Loucy (cell line): ENCODE results near the gene AGBL4.
A peak's percentile ranks its signal among the peaks of the same experiment; 100 is the strongest.

Source experiments
- H2AFZ ChIP-seq: fragments of 200-600 bp; sonication (generic); 2 replicates; pipeline ENCODE4 v1.6.0; 2016; ENCODE audit warnings: antibody characterized with exemption, mild to moderate bottlenecking, low read length, moderate library complexity
- H3F3A ChIP-seq: fragments of 200-600 bp; 2 replicates; pipeline ENCODE4 v1.6.0; 2016; ENCODE audit warnings: antibody characterized with exemption, low read depth, mild to moderate bottlenecking
- H3K27me3 ChIP-seq: fragments of 200-600 bp; sonication (generic); 2 replicates; pipeline ENCODE4 v1.6.1; 2014; ENCODE audit warnings: low read length, mild to moderate bottlenecking; ENCODE audit not compliant: insufficient read depth, poor library complexity, severe bottlenecking
- H3K36me3 ChIP-seq: fragments of 200-600 bp; sonication (generic); 2 replicates; pipeline ENCODE4 v1.6.1; 2016; ENCODE audit warnings: low read length; ENCODE audit not compliant: insufficient read depth
- H3K4me1 ChIP-seq: fragments of 200-600 bp; sonication (generic); 2 replicates; pipeline ENCODE4 v1.5.1; 2014; ENCODE audit warnings: low read length, mild to moderate bottlenecking; ENCODE audit not compliant: insufficient read depth, poor library complexity, severe bottlenecking
- H3K4me2 ChIP-seq: fragments of 200-600 bp; sonication (generic); 2 replicates; pipeline ENCODE4 v1.6.0; 2014; ENCODE audit warnings: antibody characterized with exemption, low read length, low read depth, mild to moderate bottlenecking; ENCODE audit not compliant: poor library complexity, severe bottlenecking
- H3K4me3 ChIP-seq: fragments of 200-600 bp; sonication (generic); 2 replicates; pipeline ENCODE4 v1.5.1; 2014; ENCODE audit warnings: low read length, mild to moderate bottlenecking, mixed read lengths; ENCODE audit not compliant: poor library complexity, severe bottlenecking
- H3K79me2 ChIP-seq: fragments of 200-600 bp; sonication (generic); 2 replicates; pipeline ENCODE4 v1.6.1; 2014; ENCODE audit warnings: low read length; ENCODE audit not compliant: insufficient read depth
- H3K9ac ChIP-seq: fragments of 200-600 bp; sonication (generic); 2 replicates; pipeline ENCODE4 v1.6.0; 2014; ENCODE audit warnings: mild to moderate bottlenecking, low read depth, low read length, moderate library complexity; ENCODE audit not compliant: poor library complexity, severe bottlenecking
- H3K9me2 ChIP-seq: fragments of 200-600 bp; sonication (generic); replicated peaks from 2 replicates; pipeline ENCODE4 v1.6.1; 2016; ENCODE audit warnings: low read depth, low read length, mixed read lengths
- H3K9me3 ChIP-seq: fragments of 200-600 bp; sonication (generic); 2 replicates; pipeline ENCODE4 v1.6.1; 2014; ENCODE audit warnings: mild to moderate bottlenecking, antibody characterized with exemption, low read length, low read depth; ENCODE audit not compliant: insufficient read depth
- H4K20me1 ChIP-seq: fragments of 200-600 bp; sonication (generic); 2 replicates; pipeline ENCODE4 v1.6.0; 2014; ENCODE audit warnings: antibody characterized with exemption, low read length, mild to moderate bottlenecking; ENCODE audit not compliant: insufficient read depth, poor library complexity, severe bottlenecking
- CTCF ChIP-seq: fragments of 200-600 bp; sonication (generic); conservative IDR thresholded peaks from 2 replicates; pipeline ENCODE4 v1.5.1; 2014; ENCODE audit warnings: mild to moderate bottlenecking, antibody characterized with exemption, low read length
- EZH2phosphoT487 ChIP-seq: fragments of 200-600 bp; IDR thresholded peaks from 2 replicates; pipeline ENCODE4 v1.6.1; 2018; ENCODE audit warnings: antibody characterized with exemption, mild to moderate bottlenecking, moderate library complexity, borderline replicate concordance

AGBL4 gene

GRCh38 chr1:48536477-48536876, 1487.3 kb downstream of the AGBL4 start:
- no peaks in the 10 kb centered on the region for H3F3A ChIP-seq
- no peak overlapping the region for H3K4me3 ChIP-seq
- no peak overlapping the region for H3K9ac ChIP-seq
- H3K27me3 ChIP-seq = no peaks in the 10 kb centered on the region
- H3K4me1 ChIP-seq = no peaks in the 10 kb centered on the region
- H4K20me1 ChIP-seq = no peaks in the 10 kb centered on the region
- no peaks in the 10 kb centered on the region for H3K9me2 ChIP-seq
- no peaks in the 10 kb centered on the region for H3K79me2 ChIP-seq
- H3K9me3 ChIP-seq = no peaks in the 10 kb centered on the region
- H3K4me2 ChIP-seq = no peak overlapping the region
- no peaks in the 10 kb centered on the region for H3K36me3 ChIP-seq
- H2AFZ ChIP-seq = no peak overlapping the region
- TF ChIP-seq CTCF = no peak
- TF ChIP-seq EZH2phosphoT487 = no peak

- H3K9ac ChIP-seq = no peak overlapping the region
- H3F3A ChIP-seq = no peaks in the 10 kb centered on the region
- H3K4me2 ChIP-seq = no peak overlapping the region
- no peak overlapping the region for H2AFZ ChIP-seq
- peaks cover 4% of the 10 kb centered on the region for H4K20me1 ChIP-seq
- H3K4me1 ChIP-seq = no peaks in the 10 kb centered on the region
- H3K9me3 ChIP-seq = no peaks in the 10 kb centered on the region
- H3K79me2 ChIP-seq = no peaks in the 10 kb centered on the region
- H3K27me3 ChIP-seq = no peaks in the 10 kb centered on the region
- no peaks in the 10 kb centered on the region for H3K9me2 ChIP-seq
- no peak overlapping the region for H3K4me3 ChIP-seq
- no peaks in the 10 kb centered on the region for H3K36me3 ChIP-seq
- TF ChIP-seq EZH2phosphoT487 (no peak), CTCF (no peak)
Observed at GRCh38 chr1:48532976-48533375, 1490.8 kb downstream of the AGBL4 start.

- H2AFZ ChIP-seq = no peak overlapping the region
- H3K36me3 ChIP-seq = no peaks in the 10 kb centered on the region
- no peaks in the 10 kb centered on the region for H3K9me3 ChIP-seq
- no peaks in the 10 kb centered on the region for H3F3A ChIP-seq
- TF ChIP-seq EZH2phosphoT487 (no peak), CTCF (peak; percentile 98)
- H3K4me3 ChIP-seq = no peak overlapping the region
- H3K79me2 ChIP-seq = no peaks in the 10 kb centered on the region
- H3K9me2 ChIP-seq = no peaks in the 10 kb centered on the region
- H3K27me3 ChIP-seq = no peaks in the 10 kb centered on the region
- peaks cover 4% of the 10 kb centered on the region for H4K20me1 ChIP-seq
- no peak overlapping the region for H3K4me2 ChIP-seq
- H3K9ac ChIP-seq = no peak overlapping the region
- H3K4me1 ChIP-seq = no peaks in the 10 kb centered on the region
Observed at GRCh38 chr1:48530727-48531351, 1492.9 kb downstream of the AGBL4 start.
